Measurements from ENCODE around the gene CDK5RAP3.
"Not testable (repeated sequence)": the region's sequence is repeated elsewhere in the genome, so short reads cannot be mapped to it uniquely, and the experiment has no call there.

Gene CDK5RAP3

GRCh38 chr17:48014595-48015111 lies 43.7 kb downstream of the CDK5RAP3 start:
- DNase-seq (ENCODE audit: low spot score), result no peak
- no peak for TF ChIP-seq CTCF (IDR thresholded peaks at IDR 0.05; ENCODE audit: borderline replicate concordance, control extremely low read depth, extremely low read depth, insufficient read depth, missing control alignments)
- in situ Hi-C loops (cut with MboI; ENCODE audit: low sequenced_read_pairs, unreplicated experiment), result loop anchor here (5.0 kb wide), 1 partner anchor 32 kb away; no protein-coding TSS in a partner anchor

- no peak for DNase-seq (ENCODE audit: low spot score)
- TF ChIP-seq CTCF (IDR thresholded peaks at IDR 0.05; ENCODE audit: borderline replicate concordance, control extremely low read depth, extremely low read depth, insufficient read depth, missing control alignments), result no peak
- in situ Hi-C loops (cut with MboI; ENCODE audit: low sequenced_read_pairs, unreplicated experiment), result loop anchor here (5.0 kb wide), 1 partner anchor 34 kb away; no protein-coding TSS in a partner anchor
Measured at GRCh38 chr17:48016112-48016511, 45.2 kb downstream of the CDK5RAP3 start.

GRCh38 chr17:48017817-48018158 lies 46.9 kb downstream of the CDK5RAP3 start:
- DNase-seq (ENCODE audit: low spot score), result not testable (repeated sequence)
- in situ Hi-C loops (cut with MboI; ENCODE audit: low sequenced_read_pairs, unreplicated experiment), result loop anchor here (5.0 kb wide), 1 partner anchor 35 kb away; no protein-coding TSS in a partner anchor

GRCh38 chr17:48021934-48022333 lies 51.0 kb downstream of the CDK5RAP3 start:
- in situ Hi-C loops (cut with MboI; ENCODE audit: low sequenced_read_pairs, unreplicated experiment), result no loop called here
- TF ChIP-seq CTCF (IDR thresholded peaks at IDR 0.05; ENCODE audit: borderline replicate concordance, control extremely low read depth, extremely low read depth, insufficient read depth, missing control alignments), result no peak
- no peak for DNase-seq (ENCODE audit: low spot score)

GRCh38 chr17:48022901-48023300 lies 52.0 kb downstream of the CDK5RAP3 start:
- no peak for DNase-seq (ENCODE audit: low spot score)
- TF ChIP-seq CTCF (IDR thresholded peaks at IDR 0.05; ENCODE audit: borderline replicate concordance, control extremely low read depth, extremely low read depth, insufficient read depth, missing control alignments), result no peak
- in situ Hi-C loops (cut with MboI; ENCODE audit: low sequenced_read_pairs, unreplicated experiment), result no loop called here

- no peak for DNase-seq (ENCODE audit: low spot score)
- TF ChIP-seq CTCF (IDR thresholded peaks at IDR 0.05; ENCODE audit: borderline replicate concordance, control extremely low read depth, extremely low read depth, insufficient read depth, missing control alignments), result no peak
- in situ Hi-C loops (cut with MboI; ENCODE audit: low sequenced_read_pairs, unreplicated experiment), result no loop called here
Measured at GRCh38 chr17:48023400-48024148, 52.7 kb downstream of the CDK5RAP3 start.
